ENCODE results near the gene OR5AP2.
"Not testable (repeated sequence)": the region's sequence is repeated elsewhere in the genome, so short reads cannot be mapped to it uniquely, and the experiment has no call there.

The OR5AP2 gene

GRCh38 chr11:56642339-56642738 lies at the start of gene OR5AP2:
Gene OR5AP2 (minus strand): TSS chr11:56642439. CDS start chr11:56642439, 0 bp downstream.
- no peaks in the 10 kb centered on the region for H3K36me3 Mint-ChIP-seq (ENCODE audit: low read depth)
- H3K4me1 Mint-ChIP-seq (ENCODE audit: low read depth): no peaks in the 10 kb centered on the region
- H3K27ac Mint-ChIP-seq: no peak within 1 kb of the TSS
- intact Hi-C loops (cut with micrococcal nuclease): no loop called here
- no peaks in the 10 kb centered on the region for H3K27me3 Mint-ChIP-seq
- H3K9me3 Mint-ChIP-seq: peaks cover 20% of the 10 kb centered on the region
- no peak within 1 kb of the TSS for H3K4me3 Mint-ChIP-seq

DNA sequence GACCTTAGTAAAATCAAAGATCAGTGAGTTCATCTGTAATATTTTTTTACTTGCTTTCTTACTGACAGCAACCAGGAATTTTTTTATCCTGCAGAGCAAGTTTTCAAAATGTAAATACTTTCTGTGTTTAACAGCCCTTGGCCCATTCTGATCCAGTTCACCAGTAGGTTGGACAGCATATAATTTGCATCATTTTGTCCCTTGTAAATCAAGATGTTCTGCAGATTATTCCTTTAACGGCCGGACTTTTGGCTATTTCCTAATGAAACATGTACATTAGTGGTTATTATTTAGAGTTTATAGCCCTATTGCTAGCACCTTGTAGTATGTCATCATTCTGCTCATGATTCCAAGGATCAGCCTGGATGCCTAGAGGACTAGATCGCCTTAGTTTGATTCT lies 48.9 kb upstream of the OR5AP2 start:
- H3K27ac Mint-ChIP-seq; H3K4me1 Mint-ChIP-seq (ENCODE audit: low read depth); H3K9me3 Mint-ChIP-seq; H3K4me3 Mint-ChIP-seq; H3K27me3 Mint-ChIP-seq; intact Hi-C loops (cut with micrococcal nuclease); H3K36me3 Mint-ChIP-seq (ENCODE audit: low read depth): not testable (repeated sequence)

DNA sequence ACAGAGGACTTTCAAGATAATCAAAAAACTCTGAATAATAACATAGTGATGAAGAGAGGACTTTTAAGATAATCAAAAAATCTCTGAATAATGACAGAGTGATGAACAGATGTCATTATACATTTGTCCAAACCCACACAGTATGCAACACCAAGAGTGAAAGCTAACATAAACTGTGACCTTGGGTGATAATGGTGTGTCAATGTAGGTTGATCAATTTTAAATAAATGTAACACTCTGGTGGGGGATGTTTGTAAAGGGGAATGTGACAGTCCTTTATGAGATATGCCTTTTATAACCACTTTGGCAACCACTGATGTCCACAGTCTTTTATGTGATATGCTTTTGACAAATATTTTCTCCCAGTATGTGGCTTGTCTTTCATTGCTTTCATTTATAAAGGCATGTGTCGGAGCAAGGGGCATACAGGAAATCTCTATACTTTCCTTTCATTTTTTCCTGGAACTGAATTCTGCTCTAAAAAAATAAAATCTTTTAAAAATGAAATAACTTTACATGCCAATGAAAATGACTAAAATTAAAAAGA lies 46.4 kb upstream of the OR5AP2 start:
- H3K36me3 Mint-ChIP-seq (ENCODE audit: low read depth): no peaks in the 10 kb centered on the region

DNA sequence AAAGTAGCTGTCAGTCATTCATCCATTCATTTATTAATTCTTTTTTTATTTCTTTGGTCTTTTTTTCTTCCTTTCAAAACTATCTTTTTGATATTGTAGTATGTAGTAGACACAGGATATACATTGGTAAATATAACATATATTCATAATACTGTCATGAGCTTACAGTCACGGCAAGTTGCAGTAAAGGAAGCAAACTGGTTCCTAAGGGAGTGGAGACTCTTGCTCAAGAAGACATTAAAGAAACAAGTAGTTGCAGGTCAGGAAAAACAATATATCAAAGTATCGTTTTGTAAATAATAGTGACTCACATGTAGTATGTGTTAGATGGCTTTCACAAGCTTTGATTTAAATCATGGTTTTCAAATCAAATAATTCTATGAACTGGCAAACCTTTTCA lies 28.7 kb upstream of the OR5AP2 start:
- Mint-ChIP-seq H3K4me3 (no peak overlapping the region), H3K9me3 (peaks cover 2% of the 10 kb centered on the region), H3K27me3 (no peaks in the 10 kb centered on the region), H3K36me3 (ENCODE audit: low read depth) (no peaks in the 10 kb centered on the region), H3K4me1 (ENCODE audit: low read depth) (no peaks in the 10 kb centered on the region), H3K27ac (no peak overlapping the region)
- intact Hi-C loops (cut with micrococcal nuclease): no loop called here

More for the DNA sequence above, 46.4 kb upstream of the OR5AP2 start:
- Mint-ChIP-seq H3K9me3 (peaks cover 10% of the 10 kb centered on the region), H3K27ac (no peak overlapping the region), H3K4me3 (no peak overlapping the region), H3K4me1 (ENCODE audit: low read depth) (no peaks in the 10 kb centered on the region), H3K27me3 (no peaks in the 10 kb centered on the region)
- intact Hi-C loops (cut with micrococcal nuclease): no loop called here

- H3K4me3 Mint-ChIP-seq: no peak within 1 kb of the TSS
- no peak within 1 kb of the TSS for H3K27ac Mint-ChIP-seq
- H3K4me1 Mint-ChIP-seq (ENCODE audit: low read depth): no peaks in the 10 kb centered on the region
- H3K27me3 Mint-ChIP-seq: no peaks in the 10 kb centered on the region
- no peaks in the 10 kb centered on the region for H3K9me3 Mint-ChIP-seq
- no peaks in the 10 kb centered on the region for H3K36me3 Mint-ChIP-seq (ENCODE audit: low read depth)
- intact Hi-C loops (cut with micrococcal nuclease): no loop called here
Observed at GRCh38 chr11:56663386-56663785, 21.1 kb upstream of the OR5AP2 start, which contains the start of gene OR5AR1. Gene OR5AR1 (plus strand): TSS chr11:56663686. CDS start chr11:56663686, 0 bp downstream.

DNA sequence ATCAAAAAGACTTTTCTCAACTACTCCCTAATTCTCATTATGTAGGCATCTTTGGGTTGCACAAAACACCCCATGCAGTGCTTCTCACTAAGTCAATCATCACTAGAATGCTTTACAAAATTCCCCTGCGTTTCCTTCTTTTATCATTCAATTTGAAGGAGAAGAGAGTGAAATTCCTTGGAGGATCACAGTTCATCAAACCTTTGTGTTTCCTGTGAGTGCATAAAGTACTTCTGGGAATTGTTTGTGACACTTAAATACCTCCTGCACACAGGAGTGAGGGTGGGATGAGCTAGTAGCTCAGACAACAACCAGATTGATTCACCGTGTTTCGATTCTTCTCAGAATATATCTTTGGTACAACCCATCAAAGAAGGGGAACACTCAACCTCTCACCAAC lies 17.5 kb upstream of the OR5AP2 start:
- H3K27me3 Mint-ChIP-seq: no peaks in the 10 kb centered on the region
- H3K27ac Mint-ChIP-seq: no peak overlapping the region
- no peaks in the 10 kb centered on the region for H3K9me3 Mint-ChIP-seq
- no peaks in the 10 kb centered on the region for H3K4me1 Mint-ChIP-seq (ENCODE audit: low read depth)
- intact Hi-C loops (cut with micrococcal nuclease): no loop called here
- H3K36me3 Mint-ChIP-seq (ENCODE audit: low read depth): no peaks in the 10 kb centered on the region
- no peak overlapping the region for H3K4me3 Mint-ChIP-seq

- H3K4me3 Mint-ChIP-seq: no peak overlapping the region
- H3K9me3 Mint-ChIP-seq: peaks cover 8% of the 10 kb centered on the region
- no peaks in the 10 kb centered on the region for H3K4me1 Mint-ChIP-seq (ENCODE audit: low read depth)
- H3K27ac Mint-ChIP-seq: no peak overlapping the region
- no peaks in the 10 kb centered on the region for H3K27me3 Mint-ChIP-seq
- no peaks in the 10 kb centered on the region for H3K36me3 Mint-ChIP-seq (ENCODE audit: low read depth)
- intact Hi-C loops (cut with micrococcal nuclease): no loop called here
Observed at GRCh38 chr11:56637500-56637899, 4.7 kb downstream of the OR5AP2 start.

- H3K27me3 Mint-ChIP-seq: no peaks in the 10 kb centered on the region
Observed at GRCh38 chr11:56636861-56637260, 5.4 kb downstream of the OR5AP2 start.

GRCh38 chr11:56632329-56632728 lies 9.9 kb downstream of the OR5AP2 start:
- intact Hi-C loops (cut with micrococcal nuclease): no loop called here
- Mint-ChIP-seq H3K36me3 (ENCODE audit: low read depth) (no peaks in the 10 kb centered on the region), H3K4me1 (ENCODE audit: low read depth) (no peaks in the 10 kb centered on the region), H3K27ac (no peak overlapping the region), H3K9me3 (no peaks in the 10 kb centered on the region), H3K4me3 (no peak overlapping the region), H3K27me3 (no peaks in the 10 kb centered on the region)

More at GRCh38 chr11:56636861-56637260, 5.4 kb downstream of the OR5AP2 start:
- Mint-ChIP-seq H3K27ac (no peak overlapping the region), H3K4me1 (ENCODE audit: low read depth) (no peaks in the 10 kb centered on the region), H3K9me3 (peaks cover 4% of the 10 kb centered on the region), H3K4me3 (no peak overlapping the region), H3K36me3 (ENCODE audit: low read depth) (no peaks in the 10 kb centered on the region)
- intact Hi-C loops (cut with micrococcal nuclease): no loop called here

DNA sequence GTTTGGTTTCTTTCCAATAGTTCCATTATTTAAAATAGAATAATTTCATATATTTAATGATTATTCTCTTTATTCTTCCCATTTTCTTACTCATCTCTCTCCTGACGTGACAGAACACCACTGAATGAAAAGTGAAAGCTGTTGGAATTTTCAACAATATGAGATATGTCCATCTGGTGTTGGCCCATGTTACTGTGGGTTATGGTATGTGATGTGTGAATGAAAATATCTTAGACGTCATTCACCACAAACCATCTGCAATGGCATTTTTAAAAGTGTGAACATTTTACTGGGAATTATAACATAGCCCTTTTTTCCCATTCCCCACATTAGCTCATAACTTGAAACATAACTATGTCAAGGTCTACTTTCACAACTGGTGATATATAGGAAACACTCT lies 16.3 kb downstream of the OR5AP2 start:
- Mint-ChIP-seq H3K9me3 (no peaks in the 10 kb centered on the region), H3K27ac (no peak overlapping the region), H3K4me3 (no peak overlapping the region), H3K4me1 (ENCODE audit: low read depth) (no peaks in the 10 kb centered on the region), H3K36me3 (ENCODE audit: low read depth) (no peaks in the 10 kb centered on the region), H3K27me3 (no peaks in the 10 kb centered on the region)
- intact Hi-C loops (cut with micrococcal nuclease): no loop called here

DNA sequence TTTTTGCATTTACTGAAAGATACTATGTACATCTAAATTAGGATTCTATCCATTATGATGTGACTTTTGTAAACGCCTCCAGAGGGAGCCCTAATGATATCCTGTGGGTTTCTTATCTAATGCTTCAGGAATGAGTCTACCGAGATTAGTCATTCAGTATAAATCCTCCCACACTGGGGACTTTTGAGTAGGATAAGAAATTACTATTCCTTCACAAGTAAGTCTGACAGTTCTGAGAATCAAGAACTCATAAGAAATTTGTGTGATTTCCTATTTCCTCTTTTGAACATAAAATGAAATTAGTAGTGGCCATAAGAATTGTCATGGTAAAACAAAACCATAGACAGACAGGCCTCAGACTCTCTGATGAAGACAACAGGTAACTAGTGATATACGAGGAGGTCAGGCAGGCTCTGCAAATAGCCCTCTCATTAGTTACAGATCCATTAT lies 17.6 kb downstream of the OR5AP2 start:
- Mint-ChIP-seq H3K9me3 (no peaks in the 10 kb centered on the region), H3K4me3 (no peak overlapping the region), H3K4me1 (ENCODE audit: low read depth) (no peaks in the 10 kb centered on the region), H3K27ac (no peak overlapping the region), H3K27me3 (no peaks in the 10 kb centered on the region), H3K36me3 (ENCODE audit: low read depth) (no peaks in the 10 kb centered on the region)
- intact Hi-C loops (cut with micrococcal nuclease): no loop called here

DNA sequence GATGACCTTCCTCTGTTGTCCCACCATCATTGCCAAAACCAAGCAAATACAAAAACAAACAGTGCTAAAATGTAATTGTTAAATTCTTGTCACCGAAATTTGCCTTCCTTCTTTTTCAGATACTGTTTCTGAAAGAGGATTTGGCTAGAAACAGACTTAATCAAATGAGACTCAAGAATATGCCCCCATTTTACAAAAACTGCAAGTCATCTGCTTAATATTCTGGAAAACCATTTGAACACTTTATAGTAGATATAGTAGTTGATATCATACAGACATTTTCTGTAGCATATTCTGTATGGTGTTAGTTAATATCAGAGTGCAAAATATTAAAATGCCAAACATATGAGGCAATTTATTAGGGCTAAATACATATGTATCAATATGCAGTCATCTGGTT lies 31.1 kb downstream of the OR5AP2 start:
- Mint-ChIP-seq H3K9me3 (no peaks in the 10 kb centered on the region), H3K4me1 (ENCODE audit: low read depth) (no peaks in the 10 kb centered on the region), H3K27ac (no peak overlapping the region), H3K4me3 (no peak overlapping the region), H3K36me3 (ENCODE audit: low read depth) (no peaks in the 10 kb centered on the region), H3K27me3 (no peaks in the 10 kb centered on the region)
- intact Hi-C loops (cut with micrococcal nuclease): no loop called here

DNA sequence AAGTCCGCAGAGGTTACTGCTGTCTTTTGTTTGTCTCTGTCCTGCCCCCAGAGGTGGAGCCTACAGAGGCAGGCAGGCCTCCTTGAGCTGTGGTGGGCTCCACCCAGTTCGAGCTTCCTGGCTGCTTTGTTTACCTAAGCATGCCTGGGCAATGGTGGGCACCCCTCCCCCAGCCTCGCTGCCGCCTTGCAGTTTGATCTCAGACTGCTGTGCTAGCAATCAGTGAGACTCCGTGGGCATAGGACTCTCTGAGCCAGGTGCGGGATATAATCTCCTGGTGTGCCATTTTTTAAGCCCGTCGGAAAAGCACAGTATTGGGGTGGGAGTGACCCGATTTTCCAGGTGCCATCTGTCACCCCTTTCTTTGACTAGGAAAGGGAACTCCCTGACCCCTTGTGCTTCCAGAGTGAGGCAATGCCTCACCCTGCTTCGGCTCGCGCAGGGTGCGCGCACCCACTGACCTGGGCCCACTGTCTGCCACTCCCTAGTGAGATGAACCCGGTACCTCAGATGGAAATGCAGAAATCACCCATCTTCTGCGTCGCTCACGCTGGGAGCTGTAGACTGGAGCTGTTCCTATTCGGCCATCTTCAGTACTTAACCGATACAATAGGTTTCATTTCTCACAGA lies 50.0 kb downstream of the OR5AP2 start:
- H3K27ac Mint-ChIP-seq; H3K4me3 Mint-ChIP-seq; H3K36me3 Mint-ChIP-seq (ENCODE audit: low read depth); H3K4me1 Mint-ChIP-seq (ENCODE audit: low read depth); H3K27me3 Mint-ChIP-seq; intact Hi-C loops (cut with micrococcal nuclease): not testable (repeated sequence)
- peaks cover 26% of the 10 kb centered on the region for H3K9me3 Mint-ChIP-seq
